MCF 10A (cell line): ENCODE measurements around the gene FOXK1. TPM values are rescaled to one million over a fixed set of nuclear protein-coding genes. Genes with fewer than 3 reads are reported as not detected.
"Not testable (repeated sequence)": the region's sequence is repeated elsewhere in the genome, so short reads cannot be mapped to it uniquely, and the experiment has no call there.

ENCODE experiments used
- BruUV-seq: library from RNA; stranded (reverse); fragments of 400-500 nt; replicated peaks from 2 replicates; lab custom pipeline; 2021; lab: Mats Ljungman, UMichigan
- CTCF ChIA-PET: fragments of 300-600 bp; sonication (Branson Sonifier 250); formaldehyde crosslinking; extraction: SDS; loops from one replicate; lab custom pipeline; 2021; ENCODE audit warnings: antibody characterized with exemption, inconsistent platforms; lab: Yijun Ruan, JAX
- POLR2A ChIA-PET: fragments of 300-600, 350-650 bp; sonication (Branson Sonifier 250); formaldehyde crosslinking; extraction: SDS; loops from one replicate; lab custom pipeline; 2020; ENCODE audit warnings: antibody characterized with exemption, inconsistent platforms; lab: Yijun Ruan, JAX
- DNase-seq: peaks from one replicate; pipeline ENCODE4 v3.0.0-alpha.2; 2018; ENCODE audit not compliant: unreplicated experiment
- H3K27ac Mint-ChIP-seq: one replicate; pipeline ENCODE4 v1.8.0; 2022; ENCODE audit warnings: mild to moderate bottlenecking, low read depth, mixed read lengths; ENCODE audit not compliant: unreplicated experiment
- H3K27me3 Mint-ChIP-seq: one replicate; pipeline ENCODE4 v1.8.0; 2022; ENCODE audit warnings: mixed read lengths; ENCODE audit not compliant: insufficient read depth, unreplicated experiment
- H3K36me3 Mint-ChIP-seq: one replicate; pipeline ENCODE4 v1.8.0; 2022; ENCODE audit warnings: mild to moderate bottlenecking, moderate library complexity, mixed read lengths; ENCODE audit not compliant: insufficient read depth, unreplicated experiment
- H3K4me1 Mint-ChIP-seq: one replicate; pipeline ENCODE4 v1.8.0; 2022; ENCODE audit warnings: mixed read lengths; ENCODE audit not compliant: insufficient read depth, unreplicated experiment
- H3K4me3 Mint-ChIP-seq: one replicate; pipeline ENCODE4 v1.8.0; 2022; ENCODE audit warnings: mild to moderate bottlenecking, moderate library complexity, mixed read lengths; ENCODE audit not compliant: unreplicated experiment
- H3K9me3 Mint-ChIP-seq: one replicate; pipeline ENCODE4 v1.8.0; 2022; ENCODE audit warnings: mixed read lengths; ENCODE audit not compliant: unreplicated experiment
- intact Hi-C: fragments of 100-400 bp; cut with micrococcal nuclease; formaldehyde crosslinking; loops from 2 replicates; pipeline ENCODE4 v1.14.1; 2022
- total RNA-seq: library from RNA; stranded (reverse); gene quantifications from 2 replicates; pipeline ENCODE4 v1.2.3, GENCODE V29; 2022
- TF ChIP-seq, protein P1 (sequence below): fragments of 200-600 bp; IDR thresholded peaks from one replicate; pipeline ENCODE4 v1.8.0; 2022; ENCODE audit warnings: antibody characterized with exemption, mild to moderate bottlenecking; ENCODE audit not compliant: unreplicated experiment

FOXK1 gene
- total RNA-seq, 1 experiment from 2014 or later: 37.7 TPM

DNA sequence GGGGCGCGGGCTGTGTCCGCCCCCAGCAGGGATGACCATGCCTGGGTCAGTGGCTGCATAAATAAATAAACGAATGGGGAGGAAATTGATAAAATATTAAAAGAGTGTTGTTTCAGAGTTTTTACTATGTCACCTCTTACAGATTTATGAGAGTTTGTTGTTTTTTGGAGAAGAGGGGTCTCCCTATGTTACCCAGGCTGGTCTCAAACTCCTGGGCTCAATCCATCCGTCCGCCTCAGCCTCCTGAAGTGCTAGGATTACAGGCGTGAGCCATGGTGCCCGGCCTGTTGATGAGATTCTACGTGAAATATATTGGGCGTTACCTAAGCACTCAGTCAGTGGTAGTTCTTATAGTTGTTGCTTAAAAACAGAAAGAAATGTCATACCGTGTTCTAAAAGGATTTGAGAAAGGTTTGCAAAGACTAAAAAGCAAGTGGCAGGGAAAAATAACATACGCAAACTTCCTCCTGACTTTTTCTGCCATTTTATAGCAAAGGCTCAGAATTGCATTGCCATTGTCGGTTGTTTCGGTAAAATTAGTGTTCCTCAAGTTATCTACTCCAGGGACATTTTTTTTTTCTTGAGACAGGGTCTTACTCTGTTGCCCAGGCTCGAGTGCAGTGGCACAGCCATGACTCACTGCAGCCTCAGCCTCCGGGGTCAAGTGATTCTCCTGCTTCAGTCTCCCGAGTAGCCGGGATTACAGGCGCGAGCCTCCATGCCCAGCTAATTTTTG lies 39.5 kb upstream of the FOXK1 start:
- H3K36me3 Mint-ChIP-seq: no peaks in the 10 kb centered on the region
- intact Hi-C loops: no loop called here
- H3K9me3 Mint-ChIP-seq: no peaks in the 10 kb centered on the region
- peak overlapping the region; percentile 89 for H3K4me3 Mint-ChIP-seq
- TF ChIP-seq, protein P1, sequence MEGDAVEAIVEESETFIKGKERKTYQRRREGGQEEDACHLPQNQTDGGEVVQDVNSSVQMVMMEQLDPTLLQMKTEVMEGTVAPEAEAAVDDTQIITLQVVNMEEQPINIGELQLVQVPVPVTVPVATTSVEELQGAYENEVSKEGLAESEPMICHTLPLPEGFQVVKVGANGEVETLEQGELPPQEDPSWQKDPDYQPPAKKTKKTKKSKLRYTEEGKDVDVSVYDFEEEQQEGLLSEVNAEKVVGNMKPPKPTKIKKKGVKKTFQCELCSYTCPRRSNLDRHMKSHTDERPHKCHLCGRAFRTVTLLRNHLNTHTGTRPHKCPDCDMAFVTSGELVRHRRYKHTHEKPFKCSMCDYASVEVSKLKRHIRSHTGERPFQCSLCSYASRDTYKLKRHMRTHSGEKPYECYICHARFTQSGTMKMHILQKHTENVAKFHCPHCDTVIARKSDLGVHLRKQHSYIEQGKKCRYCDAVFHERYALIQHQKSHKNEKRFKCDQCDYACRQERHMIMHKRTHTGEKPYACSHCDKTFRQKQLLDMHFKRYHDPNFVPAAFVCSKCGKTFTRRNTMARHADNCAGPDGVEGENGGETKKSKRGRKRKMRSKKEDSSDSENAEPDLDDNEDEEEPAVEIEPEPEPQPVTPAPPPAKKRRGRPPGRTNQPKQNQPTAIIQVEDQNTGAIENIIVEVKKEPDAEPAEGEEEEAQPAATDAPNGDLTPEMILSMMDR: no peak
- POLR2A ChIA-PET: interaction anchor here (0.7 to 3.3 kb wide), 25 partner anchors 9 to 748 kb away, joined by 3 to 100 read pairs (median 6); partner anchors contain the start of genes AP5Z1 and FOXK1
- TSS peak; percentile 89 for BruUV-seq
- peaks cover 5% of the 10 kb centered on the region for H3K4me1 Mint-ChIP-seq
- H3K27me3 Mint-ChIP-seq: no peaks in the 10 kb centered on the region
- CTCF ChIA-PET: interaction anchor here (0.5 to 2.8 kb wide), 10 partner anchors 11 to 183 kb away, joined by 3 to 8 read pairs (median 3); no protein-coding TSS in a partner anchor
- peak overlapping the region; percentile 93 for H3K27ac Mint-ChIP-seq
- no peak for DNase-seq

DNA sequence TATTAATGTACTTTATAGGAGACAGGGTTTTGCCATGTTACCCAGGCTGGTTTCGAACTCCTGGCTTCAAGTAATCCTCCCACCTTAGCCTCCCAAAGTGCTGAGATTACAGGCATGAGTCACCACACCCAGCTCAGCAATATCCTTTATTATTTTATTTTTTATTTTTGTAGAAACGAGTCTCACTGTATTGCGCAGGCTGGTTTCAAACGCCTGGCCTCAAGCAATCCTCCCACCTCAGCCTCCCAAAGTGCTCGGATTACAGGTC lies 39.0 kb upstream of the FOXK1 start:
- H3K4me3 Mint-ChIP-seq, H3K9me3 Mint-ChIP-seq, intact Hi-C loops, H3K27ac Mint-ChIP-seq, H3K27me3 Mint-ChIP-seq, DNase-seq, BruUV-seq, H3K4me1 Mint-ChIP-seq, H3K36me3 Mint-ChIP-seq: not testable (repeated sequence)
- ChIA-PET CTCF (interaction anchor here (0.5 to 2.8 kb wide), 5 partner anchors 12 to 183 kb away, joined by 3 to 8 read pairs (median 3); no protein-coding TSS in a partner anchor), POLR2A (interaction anchor here (0.7 to 3.3 kb wide), 6 partner anchors 11 to 132 kb away, joined by 3 to 45 read pairs (median 4); partner anchors contain the start of gene AP5Z1)

DNA sequence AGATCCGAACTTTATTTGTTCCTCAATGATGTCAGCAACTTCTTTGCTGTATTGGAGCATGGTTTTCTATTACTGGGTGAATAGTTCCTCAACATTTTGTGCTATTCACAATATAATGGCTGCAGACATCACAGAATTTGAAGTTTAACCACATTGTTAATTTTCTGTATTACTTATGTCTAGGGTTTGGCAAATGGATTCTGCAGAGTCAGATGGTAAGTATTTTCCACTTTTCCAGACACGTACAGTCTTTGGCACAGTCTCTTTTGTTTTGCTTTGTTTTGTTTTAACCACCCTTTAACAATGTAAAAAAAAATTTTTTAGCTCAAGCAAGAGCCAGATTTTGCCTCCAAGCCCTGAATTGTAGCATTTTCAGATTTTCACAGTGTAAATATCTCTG lies 36.8 kb upstream of the FOXK1 start:
- H3K27ac Mint-ChIP-seq: no peak overlapping the region
- no peaks in the 10 kb centered on the region for H3K27me3 Mint-ChIP-seq
- H3K4me1 Mint-ChIP-seq: no peaks in the 10 kb centered on the region
- no peaks in the 10 kb centered on the region for H3K36me3 Mint-ChIP-seq
- H3K9me3 Mint-ChIP-seq: no peaks in the 10 kb centered on the region
- CTCF ChIA-PET: no interaction called here
- TF ChIP-seq, protein P1: no peak
- DNase-seq: no peak
- POLR2A ChIA-PET: interaction anchor here (0.6 kb wide), 1 partner anchor 103 kb away, joined by 3 read pairs; no protein-coding TSS in a partner anchor
- intact Hi-C loops: no loop called here
- H3K4me3 Mint-ChIP-seq: no peak overlapping the region
- BruUV-seq: no TSS peak

DNA sequence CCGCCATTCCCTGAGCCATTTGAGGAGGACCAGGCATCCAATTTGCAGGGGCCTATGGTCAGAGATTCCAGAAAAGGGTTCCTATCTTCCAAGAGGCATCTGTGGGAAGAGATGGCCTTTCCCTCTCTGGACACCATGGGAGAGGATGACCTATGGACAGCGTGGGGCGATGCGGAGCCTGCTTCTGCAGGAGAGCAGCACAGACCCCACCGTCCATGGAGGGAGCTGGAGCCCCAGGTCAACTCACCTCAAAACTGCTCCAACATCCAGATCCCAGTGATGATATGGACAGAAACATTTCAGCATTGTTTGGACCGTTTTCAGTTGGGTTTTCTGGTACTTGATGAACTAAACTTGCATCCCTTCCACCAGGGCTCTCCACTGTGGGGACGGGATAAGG lies 34.0 kb upstream of the FOXK1 start:
- intact Hi-C loops: no loop called here
- ChIA-PET CTCF (interaction anchor here (0.6 to 1.6 kb wide), 3 partner anchors 22 to 104 kb away, joined by 3 to 5 read pairs (median 3); no protein-coding TSS in a partner anchor), POLR2A (no interaction called here)
- TF ChIP-seq, protein P1: no peak
- no peaks in the 10 kb centered on the region for H3K4me1 Mint-ChIP-seq
- H3K9me3 Mint-ChIP-seq: no peaks in the 10 kb centered on the region
- no peak overlapping the region for H3K27ac Mint-ChIP-seq
- DNase-seq: no peak
- H3K27me3 Mint-ChIP-seq: no peaks in the 10 kb centered on the region
- no TSS peak for BruUV-seq
- no peaks in the 10 kb centered on the region for H3K36me3 Mint-ChIP-seq
- H3K4me3 Mint-ChIP-seq: no peak overlapping the region
